Hepatocyte (in vitro differentiated cells): ENCODE data around the gene SMC1A.

Experiments used
- EZH2 ChIP-seq: fragments of 200-600 bp; sonication (generic); IDR thresholded peaks from 2 replicates; pipeline ENCODE4 v1.6.1; 2016; ENCODE audit warnings: antibody characterized with exemption, mild to moderate bottlenecking, borderline replicate concordance
- EZH2phosphoT487 ChIP-seq: fragments of 200-600 bp; sonication (generic); IDR thresholded peaks from one replicate; pipeline ENCODE4 v1.6.1; 2018; ENCODE audit warnings: antibody characterized with exemption, mild to moderate bottlenecking, low read depth, moderate library complexity; ENCODE audit not compliant: unreplicated experiment, severe bottlenecking
- TF ChIP-seq, protein P1 (sequence below): fragments of 200-600 bp; sonication (generic); IDR thresholded peaks from 2 replicates; pipeline ENCODE4 v1.5.1; 2016; ENCODE audit warnings: antibody characterized with exemption, mild to moderate bottlenecking; ENCODE audit not compliant: poor library complexity

GRCh38 chrX:53324803-53325202 lies 97.7 kb downstream of the SMC1A start:
- TF ChIP-seq, protein P1, sequence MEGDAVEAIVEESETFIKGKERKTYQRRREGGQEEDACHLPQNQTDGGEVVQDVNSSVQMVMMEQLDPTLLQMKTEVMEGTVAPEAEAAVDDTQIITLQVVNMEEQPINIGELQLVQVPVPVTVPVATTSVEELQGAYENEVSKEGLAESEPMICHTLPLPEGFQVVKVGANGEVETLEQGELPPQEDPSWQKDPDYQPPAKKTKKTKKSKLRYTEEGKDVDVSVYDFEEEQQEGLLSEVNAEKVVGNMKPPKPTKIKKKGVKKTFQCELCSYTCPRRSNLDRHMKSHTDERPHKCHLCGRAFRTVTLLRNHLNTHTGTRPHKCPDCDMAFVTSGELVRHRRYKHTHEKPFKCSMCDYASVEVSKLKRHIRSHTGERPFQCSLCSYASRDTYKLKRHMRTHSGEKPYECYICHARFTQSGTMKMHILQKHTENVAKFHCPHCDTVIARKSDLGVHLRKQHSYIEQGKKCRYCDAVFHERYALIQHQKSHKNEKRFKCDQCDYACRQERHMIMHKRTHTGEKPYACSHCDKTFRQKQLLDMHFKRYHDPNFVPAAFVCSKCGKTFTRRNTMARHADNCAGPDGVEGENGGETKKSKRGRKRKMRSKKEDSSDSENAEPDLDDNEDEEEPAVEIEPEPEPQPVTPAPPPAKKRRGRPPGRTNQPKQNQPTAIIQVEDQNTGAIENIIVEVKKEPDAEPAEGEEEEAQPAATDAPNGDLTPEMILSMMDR = no peak
- TF ChIP-seq EZH2phosphoT487 = no peak
- no peak for TF ChIP-seq EZH2
